ENCODE results near the gene TMEM161B.

- no peak for TF ChIP-seq CTCF (IDR thresholded peaks at IDR 0.05)
- TF ChIP-seq POLR2A (IDR thresholded peaks at IDR 0.05; ENCODE audit: low read depth) = no peak
- no peak for TF ChIP-seq POLR2AphosphoS5 (IDR thresholded peaks at IDR 0.05)
- no peak for TF ChIP-seq EP300 (IDR thresholded peaks at IDR 0.05)
Observed at GRCh38 chr5:88172847-88173758, 95.5 kb downstream of the TMEM161B start.
